Endodermal cell (in vitro differentiated cells): Measurements from ENCODE around the gene KCNJ14. TPM values are rescaled to one million over a fixed set of nuclear protein-coding genes. Genes with fewer than 3 reads are reported as not detected.

Experiments used
- DNase-seq: peaks from one replicate; pipeline ENCODE4 v3.0.0-alpha.2; 2017
- H3K27ac ChIP-seq: 2 replicates; pipeline ENCODE4 v1.5.1; 2013; ENCODE audit warnings: mild to moderate bottlenecking, low read depth, low read length, moderate library complexity
- H3K27me3 ChIP-seq: 2 replicates; pipeline ENCODE4 v1.6.1; 2013; ENCODE audit warnings: mild to moderate bottlenecking, low read length, moderate library complexity; ENCODE audit not compliant: insufficient read depth, control insufficient read depth, poor library complexity, severe bottlenecking
- H3K36me3 ChIP-seq: 2 replicates; pipeline ENCODE4 v1.7.0; 2013; ENCODE audit warnings: mild to moderate bottlenecking, low read length, moderate library complexity; ENCODE audit not compliant: control insufficient read depth, insufficient read depth
- H3K4me1 ChIP-seq: one replicate; pipeline ENCODE4 v1.7.0; 2013; ENCODE audit warnings: low read length; ENCODE audit not compliant: control insufficient read depth, insufficient read depth
- H3K4me3 ChIP-seq: 2 replicates; pipeline ENCODE4 v1.5.1; 2013; ENCODE audit warnings: mild to moderate bottlenecking, low read length, moderate library complexity
- H3K9ac ChIP-seq: 2 replicates; pipeline ENCODE4 v1.6.1; 2013; ENCODE audit warnings: mild to moderate bottlenecking, low read length, moderate library complexity; ENCODE audit not compliant: poor library complexity, severe bottlenecking; ENCODE audit errors: extremely low read depth
- H3K9me3 ChIP-seq: 2 replicates; pipeline ENCODE4 v1.6.1; 2013; ENCODE audit warnings: mild to moderate bottlenecking, low read length, moderate library complexity; ENCODE audit not compliant: control insufficient read depth
- H3K27ac Mint-ChIP-seq: 2 replicates; pipeline ENCODE4 v1.8.0; 2020; ENCODE audit warnings: mixed read lengths
- H3K27me3 Mint-ChIP-seq: 2 replicates; pipeline ENCODE4 v1.8.0; 2021; ENCODE audit warnings: mild to moderate bottlenecking, mixed read lengths; ENCODE audit not compliant: insufficient read depth
- H3K36me3 Mint-ChIP-seq: 2 replicates; pipeline ENCODE4 v1.8.0; 2020; ENCODE audit warnings: low read depth, mixed read lengths
- H3K4me1 Mint-ChIP-seq: 2 replicates; pipeline ENCODE4 v1.8.0; 2020; ENCODE audit warnings: mixed read lengths
- H3K4me3 Mint-ChIP-seq: 2 replicates; pipeline ENCODE4 v1.8.0; 2020; ENCODE audit warnings: mild to moderate bottlenecking, moderate library complexity, mixed read lengths
- H3K9me3 Mint-ChIP-seq: 2 replicates; pipeline ENCODE4 v1.8.0; 2020; ENCODE audit warnings: mild to moderate bottlenecking, mixed read lengths
- CTCF ChIP-seq: fragments of 200-600 bp; sonication (generic); conservative IDR thresholded peaks from 2 replicates; pipeline ENCODE4 v1.5.0; 2021; ENCODE audit warnings: antibody characterized with exemption, mild to moderate bottlenecking
- WGBS, 2 experiments: methylation state at CpG; one replicate each; pipeline versions ENCODE4 v1.1.5 to v1.1.7; 2013; ENCODE audit warnings: missing lambda C conversion rate in 2 of 2, mixed read lengths in 1 of 2; ENCODE audit not compliant: insufficient coverage in 1 of 2, insufficient read length in 1 of 2; 5-methylcytosine and 5-hydroxymethylcytosine counted together
- total RNA-seq, 2 donors: library from RNA; stranded (reverse); fragmentation: NEBNext Ultra II Directional in 1 of 2; extraction: Animal tissue kit (Norgen Biotek cat#: 25700) in 1 of 2; gene quantifications; 2 replicates in 1 of 2; 3 replicates in 1 of 2; pipeline ENCODE4 v1.2.1, GENCODE V29; 2021

KCNJ14 gene
- total RNA-seq, 2 donors from 2014 or later, result 0.73 to 1.1 TPM

GRCh38 chr19:48443256-48443655, 12.1 kb upstream of the KCNJ14 start:
- Histone ChIP-seq H3K27ac (no peak overlapping the region), H3K9ac (no peak overlapping the region), H3K36me3 (peaks cover 11% of the 10 kb centered on the region), H3K4me3 (no peak overlapping the region), H3K4me1 (no peaks in the 10 kb centered on the region), H3K9me3 (no peaks in the 10 kb centered on the region), H3K27me3 (peaks cover 21% of the 10 kb centered on the region)
- no peak for TF ChIP-seq CTCF
- 44 to 66% methylated on average over 25 to 60 of the region's 60 CpGs for WGBS, 2 experiments
- Mint-ChIP-seq H3K27me3 (peaks cover 31% of the 10 kb centered on the region), H3K36me3 (peaks cover 17% of the 10 kb centered on the region), H3K4me3 (no peak overlapping the region), H3K4me1 (peaks cover 14% of the 10 kb centered on the region), H3K9me3 (no peaks in the 10 kb centered on the region), H3K27ac (no peak overlapping the region)
- DNase-seq, result peak; percentile 66

GRCh38 chr19:48443731-48444128, 11.6 kb upstream of the KCNJ14 start:
- no peaks in the 10 kb centered on the region for H3K9me3 ChIP-seq
- Mint-ChIP-seq H3K4me1 (peaks cover 14% of the 10 kb centered on the region), H3K4me3 (no peak overlapping the region), H3K36me3 (peaks cover 22% of the 10 kb centered on the region), H3K9me3 (no peaks in the 10 kb centered on the region), H3K27ac (no peak overlapping the region), H3K27me3 (peaks cover 31% of the 10 kb centered on the region)
- 52 to 69% methylated on average over 17 to 45 of the region's 45 CpGs for WGBS, 2 experiments
- peak overlapping the region; percentile 95 for H3K4me3 ChIP-seq
- no peaks in the 10 kb centered on the region for H3K4me1 ChIP-seq
- no peak for TF ChIP-seq CTCF
- no peak overlapping the region for H3K9ac ChIP-seq
- no peak for DNase-seq
- H3K36me3 ChIP-seq, result peaks cover 16% of the 10 kb centered on the region
- H3K27me3 ChIP-seq, result peaks cover 21% of the 10 kb centered on the region
- no peak overlapping the region for H3K27ac ChIP-seq

GRCh38 chr19:48444129-48444935, 11.0 kb upstream of the KCNJ14 start:
- Mint-ChIP-seq H3K27me3 (peaks cover 31% of the 10 kb centered on the region), H3K36me3 (peaks cover 28% of the 10 kb centered on the region), H3K4me1 (peaks cover 14% of the 10 kb centered on the region), H3K27ac (peak overlapping the region; percentile 98), H3K4me3 (peak overlapping the region; percentile 88), H3K9me3 (no peaks in the 10 kb centered on the region)
- Histone ChIP-seq H3K4me3 (peak overlapping the region; percentile 95), H3K9me3 (no peaks in the 10 kb centered on the region), H3K36me3 (peaks cover 19% of the 10 kb centered on the region), H3K4me1 (no peaks in the 10 kb centered on the region), H3K27ac (no peak overlapping the region), H3K27me3 (peaks cover 21% of the 10 kb centered on the region), H3K9ac (no peak overlapping the region)
- TF ChIP-seq CTCF, result no peak
- DNase-seq, result peak; percentile 67
- WGBS, 2 experiments, result 52 to 61% methylated on average over 18 to 38 of the region's 38 CpGs
